Endodermal cell (in vitro differentiated cells): ENCODE measurements around the gene SLC35E4. TPM values are rescaled to one million over a fixed set of nuclear protein-coding genes. Genes with fewer than 3 reads are reported as not detected.

Experiments used
- DNase-seq: peaks from one replicate; pipeline ENCODE4 v3.0.0-alpha.2; 2017
- H3K27ac ChIP-seq: 2 replicates; pipeline ENCODE4 v1.5.1; 2013; ENCODE audit warnings: mild to moderate bottlenecking, low read depth, low read length, moderate library complexity
- H3K27me3 ChIP-seq: 2 replicates; pipeline ENCODE4 v1.6.1; 2013; ENCODE audit warnings: mild to moderate bottlenecking, low read length, moderate library complexity; ENCODE audit not compliant: insufficient read depth, control insufficient read depth, poor library complexity, severe bottlenecking
- H3K36me3 ChIP-seq: 2 replicates; pipeline ENCODE4 v1.7.0; 2013; ENCODE audit warnings: mild to moderate bottlenecking, low read length, moderate library complexity; ENCODE audit not compliant: control insufficient read depth, insufficient read depth
- H3K4me1 ChIP-seq: one replicate; pipeline ENCODE4 v1.7.0; 2013; ENCODE audit warnings: low read length; ENCODE audit not compliant: control insufficient read depth, insufficient read depth
- H3K4me3 ChIP-seq: 2 replicates; pipeline ENCODE4 v1.5.1; 2013; ENCODE audit warnings: mild to moderate bottlenecking, low read length, moderate library complexity
- H3K9ac ChIP-seq: 2 replicates; pipeline ENCODE4 v1.6.1; 2013; ENCODE audit warnings: mild to moderate bottlenecking, low read length, moderate library complexity; ENCODE audit not compliant: poor library complexity, severe bottlenecking; ENCODE audit errors: extremely low read depth
- H3K9me3 ChIP-seq: 2 replicates; pipeline ENCODE4 v1.6.1; 2013; ENCODE audit warnings: mild to moderate bottlenecking, low read length, moderate library complexity; ENCODE audit not compliant: control insufficient read depth
- H3K27ac Mint-ChIP-seq: 2 replicates; pipeline ENCODE4 v1.8.0; 2020; ENCODE audit warnings: mixed read lengths
- H3K27me3 Mint-ChIP-seq: 2 replicates; pipeline ENCODE4 v1.8.0; 2021; ENCODE audit warnings: mild to moderate bottlenecking, mixed read lengths; ENCODE audit not compliant: insufficient read depth
- H3K36me3 Mint-ChIP-seq: 2 replicates; pipeline ENCODE4 v1.8.0; 2020; ENCODE audit warnings: low read depth, mixed read lengths
- H3K4me1 Mint-ChIP-seq: 2 replicates; pipeline ENCODE4 v1.8.0; 2020; ENCODE audit warnings: mixed read lengths
- H3K4me3 Mint-ChIP-seq: 2 replicates; pipeline ENCODE4 v1.8.0; 2020; ENCODE audit warnings: mild to moderate bottlenecking, moderate library complexity, mixed read lengths
- H3K9me3 Mint-ChIP-seq: 2 replicates; pipeline ENCODE4 v1.8.0; 2020; ENCODE audit warnings: mild to moderate bottlenecking, mixed read lengths
- CTCF ChIP-seq: fragments of 200-600 bp; sonication (generic); conservative IDR thresholded peaks from 2 replicates; pipeline ENCODE4 v1.5.0; 2021; ENCODE audit warnings: antibody characterized with exemption, mild to moderate bottlenecking
- WGBS, 2 experiments: methylation state at CpG; one replicate each; pipeline versions ENCODE4 v1.1.5 to v1.1.7; 2013; ENCODE audit warnings: missing lambda C conversion rate in 2 of 2, mixed read lengths in 1 of 2; ENCODE audit not compliant: insufficient coverage in 1 of 2, insufficient read length in 1 of 2; 5-methylcytosine and 5-hydroxymethylcytosine counted together
- total RNA-seq, 2 donors: library from RNA; stranded (reverse); fragmentation: NEBNext Ultra II Directional in 1 of 2; extraction: Animal tissue kit (Norgen Biotek cat#: 25700) in 1 of 2; gene quantifications; 2 replicates in 1 of 2; 3 replicates in 1 of 2; pipeline ENCODE4 v1.2.1, GENCODE V29; 2021

Gene SLC35E4
- total RNA-seq, 2 donors from 2014 or later, result 2.3 to 3.9 TPM

DNA sequence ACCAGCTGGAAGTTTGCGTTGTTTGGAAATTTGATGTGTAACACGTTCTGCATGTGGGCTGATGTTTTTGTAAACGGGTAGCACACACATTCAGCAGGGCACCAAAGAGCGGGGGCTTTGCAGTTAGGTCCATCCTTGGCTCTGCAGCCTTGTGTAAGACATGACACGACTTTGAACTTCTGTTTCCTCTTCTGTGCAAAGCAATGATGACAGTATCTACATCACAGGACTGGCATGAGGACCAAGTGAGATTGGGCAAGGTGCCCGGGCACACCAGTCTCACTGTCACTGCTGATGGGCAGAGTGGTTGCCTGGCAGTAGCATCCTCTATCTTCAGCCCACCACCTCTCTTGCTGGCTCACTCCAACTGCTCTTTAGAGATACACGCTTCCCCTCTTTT is 25.3 kb upstream of the SLC35E4 start:
- H3K36me3 Mint-ChIP-seq, result peaks cover 42% of the 10 kb centered on the region

DNA sequence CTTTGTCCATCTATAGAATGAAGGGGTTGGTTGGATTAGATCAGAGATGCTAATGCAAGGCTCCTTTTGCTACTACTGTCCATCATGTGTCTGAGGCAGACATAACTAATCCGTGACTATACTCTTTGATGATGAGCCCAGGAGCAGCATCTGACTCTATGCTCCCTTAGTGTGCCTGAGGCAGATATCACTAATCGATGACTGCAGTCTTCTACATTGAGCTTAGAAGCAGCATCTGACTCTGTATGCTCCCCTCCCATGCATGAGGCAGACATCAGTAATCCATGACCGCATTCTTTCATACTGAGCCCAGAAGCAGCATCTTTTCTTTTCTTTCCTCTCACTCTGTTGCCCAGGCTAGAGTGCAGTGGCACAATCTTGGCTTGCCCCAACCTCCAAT is 24.4 kb upstream of the SLC35E4 start:
- no peaks in the 10 kb centered on the region for H3K9me3 ChIP-seq
- H3K9ac ChIP-seq, result no peak overlapping the region
- no peak for TF ChIP-seq CTCF
- Mint-ChIP-seq H3K27ac (no peak overlapping the region), H3K4me1 (peaks cover 36% of the 10 kb centered on the region), H3K27me3 (no peaks in the 10 kb centered on the region), H3K36me3 (peaks cover 49% of the 10 kb centered on the region), H3K9me3 (no peaks in the 10 kb centered on the region), H3K4me3 (no peak overlapping the region)
- no peaks in the 10 kb centered on the region for H3K27me3 ChIP-seq
- H3K4me3 ChIP-seq, result no peak overlapping the region
- peaks cover 3% of the 10 kb centered on the region for H3K4me1 ChIP-seq
- H3K36me3 ChIP-seq, result peaks cover 38% of the 10 kb centered on the region
- DNase-seq, result no peak
- no peak overlapping the region for H3K27ac ChIP-seq
- WGBS, 2 experiments, result 95 to 96% methylated on average over 3 of the region's 3 CpGs

More for the DNA sequence above, 25.3 kb upstream of the SLC35E4 start:
- Histone ChIP-seq H3K9ac (no peak overlapping the region), H3K4me1 (peaks cover 8% of the 10 kb centered on the region), H3K4me3 (no peak overlapping the region), H3K36me3 (peaks cover 30% of the 10 kb centered on the region), H3K27ac (no peak overlapping the region), H3K27me3 (no peaks in the 10 kb centered on the region), H3K9me3 (no peaks in the 10 kb centered on the region)
- Mint-ChIP-seq H3K4me1 (peaks cover 44% of the 10 kb centered on the region), H3K27ac (no peak overlapping the region), H3K9me3 (no peaks in the 10 kb centered on the region), H3K27me3 (no peaks in the 10 kb centered on the region), H3K4me3 (no peak overlapping the region)
- no peak for DNase-seq
- 89 to 90% methylated on average over 6 of the region's 7 CpGs for WGBS, 2 experiments
- no peak for TF ChIP-seq CTCF

DNA sequence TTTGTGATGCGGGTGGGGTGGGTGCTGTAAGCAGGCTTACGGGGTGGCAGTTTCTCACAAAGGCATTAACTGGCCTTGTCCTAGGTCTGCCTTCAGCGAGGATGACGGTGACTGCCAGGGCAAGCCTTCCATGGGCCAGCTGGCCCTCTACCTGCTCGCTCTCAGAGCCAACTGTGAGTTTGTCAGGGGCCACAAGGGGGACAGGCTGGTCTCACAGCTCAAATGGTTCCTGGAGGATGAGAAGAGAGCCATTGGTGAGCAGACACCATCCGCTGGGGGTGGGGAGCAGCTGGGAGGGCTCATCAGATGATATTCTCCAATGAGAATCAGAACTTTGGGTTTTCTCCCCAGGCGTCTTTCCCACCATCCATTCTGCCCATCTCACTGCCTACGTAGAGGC is 22.8 kb upstream of the SLC35E4 start:
- H3K36me3 ChIP-seq, result peaks cover 45% of the 10 kb centered on the region
- H3K4me3 ChIP-seq, result no peak overlapping the region
- TF ChIP-seq CTCF, result peak; percentile 57
- no peaks in the 10 kb centered on the region for H3K9me3 Mint-ChIP-seq
- DNase-seq, result peak; percentile 74
- no peaks in the 10 kb centered on the region for H3K27me3 ChIP-seq
- no peaks in the 10 kb centered on the region for H3K9me3 ChIP-seq
- H3K4me1 Mint-ChIP-seq, result peaks cover 25% of the 10 kb centered on the region
- no peak overlapping the region for H3K27ac Mint-ChIP-seq
- H3K4me3 Mint-ChIP-seq, result no peak overlapping the region
- H3K27ac ChIP-seq, result no peak overlapping the region
- no peak overlapping the region for H3K9ac ChIP-seq
- H3K36me3 Mint-ChIP-seq, result peaks cover 61% of the 10 kb centered on the region
- H3K27me3 Mint-ChIP-seq, result no peaks in the 10 kb centered on the region
- H3K4me1 ChIP-seq, result peaks cover 3% of the 10 kb centered on the region
- 95 to 97% methylated on average over 5 to 8 of the region's 8 CpGs for WGBS, 2 experiments
